HCT116 (cell line): ENCODE data around the gene SLC35G3. TPM values are rescaled to one million over a fixed set of nuclear protein-coding genes. Genes with fewer than 3 reads are reported as not detected.

Experiments used
- ATAC-seq: fragments of 200-7000 bp; cut with Tn5 transposase; 2 replicates; pipeline ENCODE4 v1.9.1; 2020; ENCODE audit warnings: mild to moderate bottlenecking, moderate library complexity
- BruUV-seq: library from RNA; stranded (reverse); fragments of 400-500 nt; replicated peaks from 2 replicates; lab custom pipeline; 2021; lab: Mats Ljungman, UMichigan
- CTCF ChIA-PET: fragments of 300-600 bp; sonication (Branson Sonifier 250); formaldehyde crosslinking; loops from one replicate; lab custom pipeline; 2021; ENCODE audit warnings: antibody characterized with exemption; lab: Charles Lee
- POLR2A ChIA-PET: fragments of 300-600, 350-600 bp; sonication (Branson Sonifier 250); formaldehyde crosslinking; loops from one replicate; lab custom pipeline; 2021; ENCODE audit warnings: antibody characterized with exemption; lab: Charles Lee
- RAD21 ChIA-PET, 2 experiments: fragments of 300-600 bp; sonication (Branson Sonifier 250); formaldehyde crosslinking; loops; one replicate each; lab custom pipeline; 2023; ENCODE audit warnings: low total read pairs in 2 of 2; ENCODE audit not compliant: uncharacterized antibody in 2 of 2, unreplicated experiment in 2 of 2, low non-redundant PET in 1 of 2; lab: Charles Lee
- DNase-seq: peaks from one replicate; pipeline ENCODE4 v3.0.0-alpha.2; 2010; ENCODE audit warnings: low read depth, low spot score
- H2AFZ ChIP-seq: fragments of 200-600 bp; shearing (Covaris generic), sonication (generic); 2 replicates; pipeline ENCODE4 v1.6.1; 2017; ENCODE audit warnings: low read depth, mixed run types, mixed read lengths, antibody characterized with exemption, low read length; ENCODE audit not compliant: poor library complexity, severe bottlenecking
- H3K27ac ChIP-seq: 2 replicates; pipeline ENCODE4 v1.5.1; 2012; ENCODE audit warnings: low read depth, low read length
- H3K27me3 ChIP-seq: fragments of 200-600 bp; sonication (generic); 2 replicates; pipeline ENCODE4 v1.6.1; 2016; ENCODE audit warnings: mixed run types, low read length, mixed read lengths; ENCODE audit not compliant: insufficient read depth
- H3K36me3 ChIP-seq, 2 experiments: fragments of 200-500 bp in 1 of 2; fragments of 200-600 bp in 1 of 2; sonication (Bioruptor generic) in 1 of 2; sonication (generic) in 1 of 2; 2 replicates each; pipeline versions ENCODE4 v1.5.1 to v1.6.1; 2014 to 2016; ENCODE audit warnings: low read length in 2 of 2, inconsistent platforms in 1 of 2, mixed read lengths in 1 of 2, mixed run types in 1 of 2; ENCODE audit not compliant: insufficient read depth in 2 of 2, control insufficient read depth in 1 of 2
- H3K4me1 ChIP-seq, 2 experiments: fragments of 200-600 bp in 1 of 2; sonication (generic) in 1 of 2; 2 replicates each; pipeline versions ENCODE4 v1.5.1 to v1.6.1; 2012 to 2017; ENCODE audit warnings: low read length in 2 of 2, inconsistent platforms in 1 of 2, mild to moderate bottlenecking in 1 of 2, mixed read lengths in 1 of 2, mixed run types in 1 of 2, moderate library complexity in 1 of 2; ENCODE audit not compliant: insufficient read depth in 2 of 2, control insufficient read depth in 1 of 2
- H3K4me2 ChIP-seq: fragments of 200-600 bp; sonication (generic); 2 replicates; pipeline ENCODE4 v1.6.1; 2017; ENCODE audit warnings: mixed run types, low read length, mixed read lengths
- H3K4me3 ChIP-seq, 2 experiments: fragments of 200-600 bp in 1 of 2; sonication (generic) in 1 of 2; replicated peaks in 1 of 2; 2 replicates each; pipeline ENCODE4 v1.5.1; 2011 to 2016; ENCODE audit warnings: low read length in 2 of 2, control low read depth in 1 of 2, low read depth in 1 of 2, mild to moderate bottlenecking in 1 of 2, mixed read lengths in 1 of 2, mixed run types in 1 of 2
- H3K79me2 ChIP-seq: fragments of 200-600 bp; sonication (generic); 2 replicates; pipeline ENCODE4 v1.6.1; 2017; ENCODE audit warnings: mild to moderate bottlenecking, mixed run types, low read length, moderate library complexity, mixed read lengths; ENCODE audit not compliant: insufficient read depth
- H3K9ac ChIP-seq: fragments of 200-600 bp; sonication (generic); 2 replicates; pipeline ENCODE4 v1.6.1; 2016; ENCODE audit warnings: low read length, mixed read lengths
- H3K9me2 ChIP-seq: fragments of 200-600 bp; sonication (generic), shearing (Covaris generic); 2 replicates; pipeline ENCODE4 v1.6.1; 2017; ENCODE audit warnings: mixed run types, mild to moderate bottlenecking, moderate library complexity; ENCODE audit not compliant: insufficient read depth
- H3K9me3 ChIP-seq, 2 experiments: fragments of 200-500 bp in 1 of 2; fragments of 200-600 bp in 1 of 2; sonication (Bioruptor generic) in 1 of 2; sonication (generic) in 1 of 2; 2 replicates each; pipeline ENCODE4 v1.6.1; 2014 to 2017; ENCODE audit warnings: low read length in 2 of 2, mixed read lengths in 2 of 2, inconsistent platforms in 1 of 2, low read depth in 1 of 2, mild to moderate bottlenecking in 1 of 2, mixed run types in 1 of 2, moderate library complexity in 1 of 2; ENCODE audit not compliant: control insufficient read depth in 1 of 2, insufficient read depth in 1 of 2
- H4K20me1 ChIP-seq: fragments of 200-600 bp; sonication (generic), shearing (Covaris generic); 2 replicates; pipeline ENCODE4 v1.6.1; 2017; ENCODE audit warnings: mixed run types, mild to moderate bottlenecking, moderate library complexity; ENCODE audit not compliant: insufficient read depth
- CBX3 ChIP-seq: IDR thresholded peaks from 2 replicates; pipeline ENCODE4 v1.6.1; 2012; ENCODE audit warnings: low read depth
- CEBPB ChIP-seq: IDR thresholded peaks from 2 replicates; pipeline ENCODE4 v1.6.1; 2012; ENCODE audit warnings: low read depth
- ELF1 ChIP-seq: IDR thresholded peaks from 2 replicates; pipeline ENCODE4 v1.6.1; 2012; ENCODE audit warnings: low read depth, borderline replicate concordance
- FOSL1 ChIP-seq: IDR thresholded peaks from 2 replicates; pipeline ENCODE4 v1.6.1; 2012; ENCODE audit warnings: low read depth
- POLR2A ChIP-seq: IDR thresholded peaks from 2 replicates; pipeline ENCODE4 v1.7.0; 2011; ENCODE audit warnings: borderline replicate concordance; ENCODE audit not compliant: insufficient read depth, insufficient read length; ENCODE audit errors: extremely low read depth
- POLR2AphosphoS5 ChIP-seq: IDR thresholded peaks from 2 replicates; pipeline ENCODE4 v1.6.1; 2011; ENCODE audit warnings: mild to moderate bottlenecking, low read depth, low read length, moderate library complexity
- RAD21 ChIP-seq: IDR thresholded peaks from 2 replicates; pipeline ENCODE4 v1.6.1; 2012; ENCODE audit warnings: low read depth, mild to moderate bottlenecking
- SIN3A ChIP-seq: IDR thresholded peaks from 2 replicates; pipeline ENCODE4 v1.6.1; 2012; ENCODE audit warnings: low read depth
- YY1 ChIP-seq: IDR thresholded peaks from 2 replicates; pipeline ENCODE4 v1.6.1; 2011; ENCODE audit warnings: low read length, low read depth, moderate library complexity, mild to moderate bottlenecking; ENCODE audit not compliant: insufficient replicate concordance; ENCODE audit errors: extremely low read depth
- ZFX ChIP-seq: fragments of 450-650 bp; IDR thresholded peaks from 2 replicates; pipeline ENCODE4 v1.6.1; 2017
- intact Hi-C: fragments of 100-400 bp; cut with micrococcal nuclease; formaldehyde crosslinking; loops from 2 replicates; pipeline ENCODE4 v1.10.0; 2022
- total RNA-seq: library from RNA; stranded (reverse); gene quantifications from one replicate; pipeline ENCODE4 v1.2.1, GENCODE V29; 2021; ENCODE audit not compliant: unreplicated experiment
- TF ChIP-seq, protein P1 (sequence below): IDR thresholded peaks from 2 replicates; pipeline ENCODE4 v1.6.1; 2012
- TF ChIP-seq, protein P2 (sequence below), 3 experiments: fragments of 200-600 bp in 1 of 3; sonication (generic) in 1 of 3; IDR thresholded peaks in 2 of 3; conservative IDR thresholded peaks in 1 of 3; 2 replicates each; pipeline ENCODE4 v1.5.1; 2012 to 2017; ENCODE audit warnings: low read depth in 2 of 3, low read length in 2 of 3, antibody characterized with exemption in 1 of 3, borderline replicate concordance in 1 of 3, control low read depth in 1 of 3, mild to moderate bottlenecking in 1 of 3, mixed read lengths in 1 of 3, mixed run types in 1 of 3, moderate library complexity in 1 of 3; ENCODE audit not compliant: insufficient read depth in 1 of 3
- TF ChIP-seq, protein P3 (sequence below): IDR thresholded peaks from 2 replicates; pipeline ENCODE4 v1.6.1; 2012; ENCODE audit warnings: low read depth
- TF ChIP-seq, protein P4 (sequence below): IDR thresholded peaks from 2 replicates; pipeline ENCODE4 v1.6.1; 2012

Gene SLC35G3
- total RNA-seq, 1 experiment from 2014 or later = not detected

DNA sequence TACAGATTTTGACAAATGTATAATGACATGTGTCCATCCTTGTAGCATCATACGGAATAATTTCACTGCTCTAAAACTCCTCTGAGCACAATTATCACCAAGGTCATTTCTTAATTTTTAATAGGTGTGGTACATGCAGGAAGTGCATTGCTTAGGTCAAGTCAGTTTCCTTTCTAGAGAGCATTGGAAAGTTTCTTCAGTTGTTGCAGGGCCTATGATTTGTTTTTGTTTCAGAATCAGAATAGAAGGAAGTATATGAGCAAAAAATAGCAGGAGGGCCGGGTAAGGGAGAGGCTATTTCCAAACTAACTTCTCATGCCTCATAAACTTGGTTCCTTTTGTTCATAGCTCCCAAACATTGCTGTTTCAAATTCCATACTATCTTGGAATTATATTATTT is 24.7 kb upstream of the SLC35G3 start:
- Histone ChIP-seq H3K9me2 (no peaks in the 10 kb centered on the region), H3K27ac (no peak overlapping the region), H3K27me3 (peaks cover 26% of the 10 kb centered on the region), H3K4me2 (no peak overlapping the region), H3K9ac (no peak overlapping the region), H3K36me3 (no peaks in the 10 kb centered on the region), H3K4me3 (no peak overlapping the region)
- intact Hi-C loops = no loop called here
- TF ChIP-seq, protein P1, sequence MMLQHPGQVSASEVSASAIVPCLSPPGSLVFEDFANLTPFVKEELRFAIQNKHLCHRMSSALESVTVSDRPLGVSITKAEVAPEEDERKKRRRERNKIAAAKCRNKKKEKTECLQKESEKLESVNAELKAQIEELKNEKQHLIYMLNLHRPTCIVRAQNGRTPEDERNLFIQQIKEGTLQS = no peak
- TF ChIP-seq YY1 (no peak), ZFX (no peak), CEBPB (no peak), FOSL1 (no peak), ELF1 (no peak), POLR2AphosphoS5 (no peak), RAD21 (no peak), SIN3A (no peak), POLR2A (no peak), CBX3 (no peak)
- TF ChIP-seq, protein P2, sequence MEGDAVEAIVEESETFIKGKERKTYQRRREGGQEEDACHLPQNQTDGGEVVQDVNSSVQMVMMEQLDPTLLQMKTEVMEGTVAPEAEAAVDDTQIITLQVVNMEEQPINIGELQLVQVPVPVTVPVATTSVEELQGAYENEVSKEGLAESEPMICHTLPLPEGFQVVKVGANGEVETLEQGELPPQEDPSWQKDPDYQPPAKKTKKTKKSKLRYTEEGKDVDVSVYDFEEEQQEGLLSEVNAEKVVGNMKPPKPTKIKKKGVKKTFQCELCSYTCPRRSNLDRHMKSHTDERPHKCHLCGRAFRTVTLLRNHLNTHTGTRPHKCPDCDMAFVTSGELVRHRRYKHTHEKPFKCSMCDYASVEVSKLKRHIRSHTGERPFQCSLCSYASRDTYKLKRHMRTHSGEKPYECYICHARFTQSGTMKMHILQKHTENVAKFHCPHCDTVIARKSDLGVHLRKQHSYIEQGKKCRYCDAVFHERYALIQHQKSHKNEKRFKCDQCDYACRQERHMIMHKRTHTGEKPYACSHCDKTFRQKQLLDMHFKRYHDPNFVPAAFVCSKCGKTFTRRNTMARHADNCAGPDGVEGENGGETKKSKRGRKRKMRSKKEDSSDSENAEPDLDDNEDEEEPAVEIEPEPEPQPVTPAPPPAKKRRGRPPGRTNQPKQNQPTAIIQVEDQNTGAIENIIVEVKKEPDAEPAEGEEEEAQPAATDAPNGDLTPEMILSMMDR (IDR thresholded peaks at IDR 0.05 in 2 of 3, conservative IDR thresholded peaks at IDR 0.05 in 1 of 3; ENCODE audit: borderline replicate concordance in 1 of 3, insufficient read depth in 1 of 3, low read depth in 2 of 3, low read length in 2 of 3) = no peak
- TF ChIP-seq, protein P3, sequence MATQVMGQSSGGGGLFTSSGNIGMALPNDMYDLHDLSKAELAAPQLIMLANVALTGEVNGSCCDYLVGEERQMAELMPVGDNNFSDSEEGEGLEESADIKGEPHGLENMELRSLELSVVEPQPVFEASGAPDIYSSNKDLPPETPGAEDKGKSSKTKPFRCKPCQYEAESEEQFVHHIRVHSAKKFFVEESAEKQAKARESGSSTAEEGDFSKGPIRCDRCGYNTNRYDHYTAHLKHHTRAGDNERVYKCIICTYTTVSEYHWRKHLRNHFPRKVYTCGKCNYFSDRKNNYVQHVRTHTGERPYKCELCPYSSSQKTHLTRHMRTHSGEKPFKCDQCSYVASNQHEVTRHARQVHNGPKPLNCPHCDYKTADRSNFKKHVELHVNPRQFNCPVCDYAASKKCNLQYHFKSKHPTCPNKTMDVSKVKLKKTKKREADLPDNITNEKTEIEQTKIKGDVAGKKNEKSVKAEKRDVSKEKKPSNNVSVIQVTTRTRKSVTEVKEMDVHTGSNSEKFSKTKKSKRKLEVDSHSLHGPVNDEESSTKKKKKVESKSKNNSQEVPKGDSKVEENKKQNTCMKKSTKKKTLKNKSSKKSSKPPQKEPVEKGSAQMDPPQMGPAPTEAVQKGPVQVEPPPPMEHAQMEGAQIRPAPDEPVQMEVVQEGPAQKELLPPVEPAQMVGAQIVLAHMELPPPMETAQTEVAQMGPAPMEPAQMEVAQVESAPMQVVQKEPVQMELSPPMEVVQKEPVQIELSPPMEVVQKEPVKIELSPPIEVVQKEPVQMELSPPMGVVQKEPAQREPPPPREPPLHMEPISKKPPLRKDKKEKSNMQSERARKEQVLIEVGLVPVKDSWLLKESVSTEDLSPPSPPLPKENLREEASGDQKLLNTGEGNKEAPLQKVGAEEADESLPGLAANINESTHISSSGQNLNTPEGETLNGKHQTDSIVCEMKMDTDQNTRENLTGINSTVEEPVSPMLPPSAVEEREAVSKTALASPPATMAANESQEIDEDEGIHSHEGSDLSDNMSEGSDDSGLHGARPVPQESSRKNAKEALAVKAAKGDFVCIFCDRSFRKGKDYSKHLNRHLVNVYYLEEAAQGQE = no peak
- TF ChIP-seq, protein P4, sequence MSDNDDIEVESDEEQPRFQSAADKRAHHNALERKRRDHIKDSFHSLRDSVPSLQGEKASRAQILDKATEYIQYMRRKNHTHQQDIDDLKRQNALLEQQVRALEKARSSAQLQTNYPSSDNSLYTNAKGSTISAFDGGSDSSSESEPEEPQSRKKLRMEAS = no peak
- TF ChIP-seq, all 23 proteins: peak for 0
- no peaks in the 10 kb centered on the region for H4K20me1 ChIP-seq
- BruUV-seq = no TSS peak
- H3K4me1 ChIP-seq = no peaks in the 10 kb centered on the region
- no peak overlapping the region for H2AFZ ChIP-seq
- RAD21 ChIA-PET = no interaction called here
- POLR2A ChIA-PET = no interaction called here
- CTCF ChIA-PET = no interaction called here
- no peaks in the 10 kb centered on the region for H3K79me2 ChIP-seq
- DNase-seq (no peak), ATAC-seq (no peak)
- H3K9me3 ChIP-seq = no peaks in the 10 kb centered on the region
